H7 (cell line): ENCODE data around the gene TRAM2. TPM values are rescaled to one million over a fixed set of nuclear protein-coding genes. Genes with fewer than 3 reads are reported as not detected.
A peak's percentile ranks its signal among the peaks of the same experiment; 100 is the strongest.

Source experiments
- DNase-seq: peaks from one replicate; pipeline ENCODE4 v3.0.0; 2012
- H3K27me3 ChIP-seq: 2 replicates; pipeline ENCODE4 v1.6.0; 2011; ENCODE audit warnings: mild to moderate bottlenecking, low read length; ENCODE audit not compliant: control insufficient read depth, insufficient read depth
- H3K36me3 ChIP-seq: replicated peaks from 2 replicates; pipeline ENCODE4 v1.5.1; 2011; ENCODE audit warnings: low read length; ENCODE audit not compliant: control insufficient read depth, insufficient read depth
- H3K4me3 ChIP-seq: 2 replicates; pipeline ENCODE4 v1.5.1; 2011; ENCODE audit warnings: low read depth, mild to moderate bottlenecking, control low read depth, low read length, moderate library complexity; ENCODE audit not compliant: insufficient read depth
- total RNA-seq: library from RNA; depleted of rRNA; stranded (reverse); fragments of >200 nt; shearing (Covaris generic); gene quantifications from 2 replicates; pipeline ENCODE4 v1.2.3, GENCODE V29; 2014

The TRAM2 gene
- total RNA-seq, 1 experiment from 2014 or later, result 9.2 TPM

- Histone ChIP-seq H3K36me3 (no peaks in the 10 kb centered on the region), H3K4me3 (no peak overlapping the region), H3K27me3 (no peaks in the 10 kb centered on the region)
- DNase-seq, result no peak
Measured at GRCh38 chr6:52582446-52582845, 5.6 kb upstream of the TRAM2 start.

- H3K27me3 ChIP-seq, result no peaks in the 10 kb centered on the region
- no peak for DNase-seq
- H3K4me3 ChIP-seq, result no peak overlapping the region
- no peaks in the 10 kb centered on the region for H3K36me3 ChIP-seq
Measured at GRCh38 chr6:52580905-52581304, 4.0 kb upstream of the TRAM2 start.

DNA sequence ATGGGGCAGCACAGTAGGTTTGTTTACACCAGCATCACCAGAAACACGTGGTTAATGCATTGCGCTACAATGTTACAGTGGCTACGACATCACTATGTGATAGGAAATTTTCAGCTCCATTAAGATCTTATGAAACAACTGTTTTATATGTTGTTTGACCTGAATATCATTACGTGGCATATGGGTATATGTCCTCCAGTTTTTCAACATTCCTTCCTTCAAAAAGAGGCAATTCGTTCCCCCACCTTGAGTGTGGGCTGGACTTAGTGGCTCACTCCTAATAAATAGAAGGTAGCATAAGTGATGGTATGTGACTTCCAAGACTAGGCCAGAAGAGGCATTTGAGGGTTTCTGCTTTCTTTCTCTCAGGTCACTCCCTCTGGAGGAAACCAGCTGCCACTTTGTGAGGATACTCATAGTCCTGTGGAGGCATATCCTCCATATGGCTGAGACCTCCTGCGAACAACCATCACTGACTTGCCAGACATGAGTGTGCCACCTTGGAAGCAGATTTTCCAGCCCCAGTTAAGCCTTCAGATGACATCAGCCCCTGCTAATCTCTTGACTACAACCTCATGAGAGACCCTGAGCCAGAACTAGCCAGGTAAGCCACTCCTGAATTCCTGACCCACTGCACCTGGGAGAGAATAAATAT is 2.3 kb upstream of the TRAM2 start:
- no peak overlapping the region for H3K4me3 ChIP-seq
- no peaks in the 10 kb centered on the region for H3K27me3 ChIP-seq
- no peaks in the 10 kb centered on the region for H3K36me3 ChIP-seq
- no peak for DNase-seq

GRCh38 chr6:52577778-52578463 is 1.1 kb upstream of the TRAM2 start:
- Histone ChIP-seq H3K4me3 (peak overlapping the region; percentile 66), H3K36me3 (no peaks in the 10 kb centered on the region), H3K27me3 (no peaks in the 10 kb centered on the region)
- no peak for DNase-seq

DNA sequence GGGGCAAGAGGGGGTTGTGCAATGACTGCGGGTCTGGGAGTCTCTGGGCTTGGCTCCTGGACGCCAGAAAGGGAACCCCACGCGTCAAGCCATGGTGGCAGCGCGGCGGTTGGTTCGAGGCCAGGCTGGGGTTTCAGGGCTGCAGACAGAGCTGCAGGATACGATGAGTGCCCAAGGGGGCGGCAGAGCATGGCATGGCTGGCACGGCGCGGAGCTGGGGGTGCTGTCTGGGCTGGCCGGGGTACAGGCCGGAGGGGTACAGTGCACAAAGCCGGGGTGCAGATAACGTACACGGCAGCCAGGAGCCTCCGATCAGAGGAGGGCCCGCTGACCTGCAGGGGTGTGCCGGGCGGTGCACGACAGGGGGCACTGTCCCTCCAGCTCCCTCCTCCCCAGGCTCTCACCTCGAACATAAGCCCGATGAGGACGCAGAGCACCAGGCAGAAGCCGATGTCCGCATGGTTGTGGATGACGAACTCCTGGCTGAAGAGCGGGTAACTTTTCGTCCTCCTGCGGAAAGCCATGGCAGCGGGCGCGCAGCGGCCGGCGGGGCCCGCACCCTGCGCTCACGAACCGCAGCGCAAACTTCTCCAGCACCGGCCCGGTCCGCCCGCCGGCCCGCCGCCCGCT is 353 bp downstream of the TRAM2 start:
- Histone ChIP-seq H3K36me3 (no peaks in the 10 kb centered on the region), H3K4me3 (peak overlapping the region; percentile 76), H3K27me3 (no peaks in the 10 kb centered on the region)
- DNase-seq, result peak; percentile 87

DNA sequence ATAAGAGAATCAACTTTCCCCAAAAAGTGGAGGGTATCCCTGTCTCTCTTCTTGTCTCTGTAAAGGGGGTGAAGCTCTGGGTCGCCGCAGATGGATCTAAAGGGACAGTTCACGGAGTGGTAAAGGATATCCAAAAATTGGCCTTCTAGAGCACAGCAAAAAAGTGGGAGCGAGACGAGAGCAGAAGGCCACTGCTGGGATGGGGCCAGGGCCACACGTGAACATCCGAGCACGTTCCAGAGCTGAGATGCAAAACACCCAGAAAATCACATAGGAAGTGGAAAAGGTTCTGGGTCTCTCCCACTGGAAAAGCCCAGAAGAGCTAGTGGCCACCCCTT is 837 bp downstream of the TRAM2 start:
- Histone ChIP-seq H3K4me3 (peak overlapping the region; percentile 76), H3K27me3 (no peaks in the 10 kb centered on the region), H3K36me3 (no peaks in the 10 kb centered on the region)
- no peak for DNase-seq

- Histone ChIP-seq H3K27me3 (no peaks in the 10 kb centered on the region), H3K36me3 (no peaks in the 10 kb centered on the region), H3K4me3 (peak overlapping the region; percentile 76)
- no peak for DNase-seq
Measured at GRCh38 chr6:52575502-52575892, 1.4 kb downstream of the TRAM2 start.

GRCh38 chr6:52574709-52575501 is 2.0 kb downstream of the TRAM2 start:
- no peaks in the 10 kb centered on the region for H3K27me3 ChIP-seq
- no peak overlapping the region for H3K4me3 ChIP-seq
- DNase-seq, result no peak
- H3K36me3 ChIP-seq, result no peaks in the 10 kb centered on the region

- no peaks in the 10 kb centered on the region for H3K27me3 ChIP-seq
- no peak overlapping the region for H3K4me3 ChIP-seq
- no peaks in the 10 kb centered on the region for H3K36me3 ChIP-seq
- peak; percentile 58 for DNase-seq
Measured at GRCh38 chr6:52573295-52573694, 3.6 kb downstream of the TRAM2 start.

- no peak for DNase-seq
- Histone ChIP-seq H3K36me3 (no peaks in the 10 kb centered on the region), H3K4me3 (no peak overlapping the region), H3K27me3 (no peaks in the 10 kb centered on the region)
Measured at GRCh38 chr6:52572536-52572935, 4.3 kb downstream of the TRAM2 start.

DNA sequence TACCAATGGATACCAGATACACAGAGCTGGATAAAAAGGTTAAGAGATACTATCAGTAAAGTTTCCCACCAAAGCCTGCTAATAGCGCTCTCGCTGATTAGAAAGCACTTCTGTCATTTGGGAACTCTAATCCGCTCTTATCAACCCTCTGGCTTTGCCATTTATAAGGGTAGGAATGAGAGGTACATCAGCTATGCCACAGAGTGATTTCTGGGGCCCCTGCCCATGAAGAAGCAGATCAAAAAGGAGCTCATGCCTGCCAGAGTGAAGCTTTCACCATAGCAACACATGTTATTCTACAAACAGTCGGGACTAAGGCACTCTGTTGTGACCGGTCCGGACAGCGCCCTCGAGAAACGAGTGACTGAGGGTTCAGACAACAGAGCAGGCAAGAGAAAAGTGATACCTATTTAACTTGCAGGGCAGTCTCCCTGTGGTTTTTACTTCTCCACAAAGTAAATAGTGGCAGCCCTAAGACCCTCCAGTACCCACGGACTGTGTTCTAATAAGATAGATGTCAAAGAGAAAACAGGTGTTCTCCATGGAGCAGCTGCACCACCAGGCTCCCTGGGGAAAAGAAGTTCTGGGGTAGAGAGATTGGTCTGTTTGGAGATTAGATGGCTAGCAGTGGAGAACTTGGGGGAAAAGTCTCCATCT is 5.6 kb downstream of the TRAM2 start:
- no peaks in the 10 kb centered on the region for H3K36me3 ChIP-seq
- DNase-seq, result no peak
- no peak overlapping the region for H3K4me3 ChIP-seq
- no peaks in the 10 kb centered on the region for H3K27me3 ChIP-seq

GRCh38 chr6:52570291-52570700 is 6.6 kb downstream of the TRAM2 start:
- H3K27me3 ChIP-seq, result no peaks in the 10 kb centered on the region
- no peaks in the 10 kb centered on the region for H3K36me3 ChIP-seq
- no peak overlapping the region for H3K4me3 ChIP-seq
- no peak for DNase-seq

DNA sequence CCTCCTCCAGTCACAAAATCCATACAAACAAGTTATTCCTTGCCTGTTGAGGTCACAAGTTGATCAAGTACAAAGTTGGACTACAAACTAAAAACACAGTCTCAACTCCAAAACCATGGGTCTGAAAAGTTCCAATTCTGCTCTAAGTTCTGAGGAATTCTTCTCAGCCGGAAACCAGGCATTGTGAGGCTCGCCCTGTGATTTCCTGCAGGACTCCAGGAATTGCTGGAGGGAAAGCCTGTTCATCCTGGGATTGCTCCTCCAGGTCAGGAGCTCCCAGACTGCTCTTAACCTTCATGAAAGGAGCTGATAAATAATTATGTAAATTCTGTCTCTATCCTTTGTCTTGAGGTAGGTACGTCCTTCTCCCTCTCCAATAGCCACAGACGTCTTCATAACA is 8.5 kb downstream of the TRAM2 start:
- Histone ChIP-seq H3K27me3 (no peaks in the 10 kb centered on the region), H3K4me3 (no peak overlapping the region), H3K36me3 (no peaks in the 10 kb centered on the region)
- DNase-seq, result no peak

GRCh38 chr6:52566853-52567279 is 10.0 kb downstream of the TRAM2 start:
- DNase-seq, result no peak
- Histone ChIP-seq H3K36me3 (no peaks in the 10 kb centered on the region), H3K4me3 (no peak overlapping the region), H3K27me3 (no peaks in the 10 kb centered on the region)
